GM19324 (cell line): ENCODE data around the gene DAPK2.

ENCODE experiments used
- ATAC-seq: cut with Tn5 transposase; IDR thresholded peaks from one replicate; pipeline ENCODE4 v1.9.1; 2021; ENCODE audit warnings: mild to moderate bottlenecking, moderate library complexity; ENCODE audit not compliant: unreplicated experiment, low FRiP score

Gene DAPK2

GRCh38 chr15:63920504-63921175, 125.6 kb downstream of the DAPK2 start:
- no peak for ATAC-seq

GRCh38 chr15:63918901-63919348, 127.4 kb downstream of the DAPK2 start:
- ATAC-seq = no peak

- ATAC-seq = no peak
These were observed 128.0 kb downstream of the DAPK2 start for GRCh38 chr15:63918317-63918672.

- ATAC-seq = no peak
These were observed 128.5 kb downstream of the DAPK2 start for GRCh38 chr15:63917588-63918316.

GRCh38 chr15:63915873-63916771, 130.2 kb downstream of the DAPK2 start:
- no peak for ATAC-seq

GRCh38 chr15:63915209-63915872, 130.9 kb downstream of the DAPK2 start:
- no peak for ATAC-seq

- no peak for ATAC-seq
These were observed 132.4 kb downstream of the DAPK2 start for GRCh38 chr15:63913786-63914315.

GRCh38 chr15:63913336-63913735, 132.9 kb downstream of the DAPK2 start:
- no peak for ATAC-seq

GRCh38 chr15:63912061-63912615, 134.1 kb downstream of the DAPK2 start:
- no peak for ATAC-seq

GRCh38 chr15:63911160-63911559, 135.1 kb downstream of the DAPK2 start:
- no peak for ATAC-seq

GRCh38 chr15:63909819-63910437, 136.4 kb downstream of the DAPK2 start:
- ATAC-seq = no peak

GRCh38 chr15:63908991-63909390, 137.3 kb downstream of the DAPK2 start:
- ATAC-seq = no peak

- ATAC-seq = no peak
These were observed 138.0 kb downstream of the DAPK2 start for GRCh38 chr15:63908281-63908680.

GRCh38 chr15:63907521-63907920, 138.8 kb downstream of the DAPK2 start:
- no peak for ATAC-seq

- no peak for ATAC-seq
These were observed 140.1 kb downstream of the DAPK2 start for GRCh38 chr15:63906266-63906584.

- ATAC-seq = no peak
These were observed 140.6 kb downstream of the DAPK2 start for GRCh38 chr15:63905558-63906265.

GRCh38 chr15:63905131-63905530, 141.2 kb downstream of the DAPK2 start:
- no peak for ATAC-seq

- no peak for ATAC-seq
These were observed 142.2 kb downstream of the DAPK2 start for GRCh38 chr15:63904042-63904441.

GRCh38 chr15:63902671-63903035, 143.6 kb downstream of the DAPK2 start:
- ATAC-seq = no peak
